PFSK-1 (cell line): ENCODE results near the gene KRT39. TPM values are rescaled to one million over a fixed set of nuclear protein-coding genes. Genes with fewer than 3 reads are reported as not detected.

Source experiments
- FOXP2 ChIP-seq: optimal IDR thresholded peaks from 2 replicates; pipeline ENCODE3; 2011; ENCODE audit warnings: borderline replicate concordance, control low read depth, inconsistent platforms; ENCODE audit not compliant: insufficient read depth; ENCODE audit errors: extremely low read length, extremely low read depth
- POLR2AphosphoS5 ChIP-seq: IDR thresholded peaks from 2 replicates; pipeline ENCODE4 v1.6.1; 2012; ENCODE audit warnings: low read depth, mild to moderate bottlenecking, control low read depth, low read length, moderate library complexity
- SIN3A ChIP-seq: IDR thresholded peaks from 2 replicates; pipeline ENCODE4 v1.6.1; 2012; ENCODE audit warnings: mild to moderate bottlenecking, low read length, moderate library complexity, borderline replicate concordance; ENCODE audit not compliant: insufficient read depth
- TAF1 ChIP-seq: IDR thresholded peaks from 2 replicates; pipeline ENCODE4 v1.6.1; 2012; ENCODE audit warnings: low read length, control low read depth, borderline replicate concordance; ENCODE audit not compliant: insufficient read depth
- polyA plus RNA-seq: library from polyadenylated mRNA; unstranded; fragments of >200 nt; gene quantifications from one replicate; pipeline ENCODE4 v1.2.1, GENCODE V29; 2012; ENCODE audit warnings: low read depth, missing spikeins; ENCODE audit not compliant: insufficient read length
- TF ChIP-seq, protein P1 (sequence below), 2 experiments: IDR thresholded peaks; 2 replicates each; pipeline versions ENCODE4 v1.6.1 to v1.8.0; 2011 to 2012; ENCODE audit warnings: low read depth in 2 of 2, low read length in 2 of 2, control low read depth in 1 of 2, inconsistent platforms in 1 of 2, mild to moderate bottlenecking in 1 of 2, moderate library complexity in 1 of 2; ENCODE audit not compliant: insufficient read depth in 1 of 2

The KRT39 gene
- polyA plus RNA-seq: not detected

GRCh38 chr17:40966848-40967247 is at the start of gene KRT39:
Gene KRT39 (minus strand): TSS chr17:40966948. CDS start chr17:40966856, 92 bp downstream.
- TF ChIP-seq FOXP2 (no peak), TAF1 (no peak), POLR2AphosphoS5 (no peak), SIN3A (no peak)
- TF ChIP-seq, protein P1, sequence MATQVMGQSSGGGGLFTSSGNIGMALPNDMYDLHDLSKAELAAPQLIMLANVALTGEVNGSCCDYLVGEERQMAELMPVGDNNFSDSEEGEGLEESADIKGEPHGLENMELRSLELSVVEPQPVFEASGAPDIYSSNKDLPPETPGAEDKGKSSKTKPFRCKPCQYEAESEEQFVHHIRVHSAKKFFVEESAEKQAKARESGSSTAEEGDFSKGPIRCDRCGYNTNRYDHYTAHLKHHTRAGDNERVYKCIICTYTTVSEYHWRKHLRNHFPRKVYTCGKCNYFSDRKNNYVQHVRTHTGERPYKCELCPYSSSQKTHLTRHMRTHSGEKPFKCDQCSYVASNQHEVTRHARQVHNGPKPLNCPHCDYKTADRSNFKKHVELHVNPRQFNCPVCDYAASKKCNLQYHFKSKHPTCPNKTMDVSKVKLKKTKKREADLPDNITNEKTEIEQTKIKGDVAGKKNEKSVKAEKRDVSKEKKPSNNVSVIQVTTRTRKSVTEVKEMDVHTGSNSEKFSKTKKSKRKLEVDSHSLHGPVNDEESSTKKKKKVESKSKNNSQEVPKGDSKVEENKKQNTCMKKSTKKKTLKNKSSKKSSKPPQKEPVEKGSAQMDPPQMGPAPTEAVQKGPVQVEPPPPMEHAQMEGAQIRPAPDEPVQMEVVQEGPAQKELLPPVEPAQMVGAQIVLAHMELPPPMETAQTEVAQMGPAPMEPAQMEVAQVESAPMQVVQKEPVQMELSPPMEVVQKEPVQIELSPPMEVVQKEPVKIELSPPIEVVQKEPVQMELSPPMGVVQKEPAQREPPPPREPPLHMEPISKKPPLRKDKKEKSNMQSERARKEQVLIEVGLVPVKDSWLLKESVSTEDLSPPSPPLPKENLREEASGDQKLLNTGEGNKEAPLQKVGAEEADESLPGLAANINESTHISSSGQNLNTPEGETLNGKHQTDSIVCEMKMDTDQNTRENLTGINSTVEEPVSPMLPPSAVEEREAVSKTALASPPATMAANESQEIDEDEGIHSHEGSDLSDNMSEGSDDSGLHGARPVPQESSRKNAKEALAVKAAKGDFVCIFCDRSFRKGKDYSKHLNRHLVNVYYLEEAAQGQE (IDR thresholded peaks at IDR 0.05; ENCODE audit: insufficient read depth in 1 of 2, low read depth in 2 of 2, low read length in 2 of 2): no peak

GRCh38 chr17:41015454-41015853 is 48.7 kb upstream of the KRT39 start:
- TF ChIP-seq FOXP2: no peak
- no peak for TF ChIP-seq POLR2AphosphoS5

GRCh38 chr17:41013606-41014005 is 46.9 kb upstream of the KRT39 start:
- TF ChIP-seq, protein P1 (IDR thresholded peaks at IDR 0.05; ENCODE audit: insufficient read depth in 1 of 2, low read depth in 2 of 2, low read length in 2 of 2): no peak
- TF ChIP-seq TAF1: no peak
- TF ChIP-seq POLR2AphosphoS5: no peak
- no peak for TF ChIP-seq FOXP2
- TF ChIP-seq SIN3A: no peak

DNA sequence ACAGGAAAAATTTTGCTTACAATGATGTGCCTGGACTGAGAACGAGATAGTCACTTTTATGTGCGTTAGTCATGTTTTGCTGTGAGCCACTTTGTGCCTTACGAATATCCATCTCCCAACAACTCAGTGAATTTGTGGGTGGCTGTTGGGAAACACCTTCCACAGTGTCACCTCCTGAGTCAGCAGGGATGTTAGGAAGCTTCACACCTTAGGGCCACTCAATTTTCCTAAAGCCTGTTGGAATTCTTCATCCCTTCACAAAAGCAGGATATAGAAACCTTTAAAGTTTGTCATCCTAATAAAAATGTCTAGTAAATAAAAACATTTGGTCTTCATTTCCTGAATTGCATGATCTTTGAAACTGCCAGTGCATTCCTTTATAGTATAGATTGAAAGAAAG is 46.4 kb upstream of the KRT39 start:
- TF ChIP-seq FOXP2: no peak
- TF ChIP-seq, protein P1 (IDR thresholded peaks at IDR 0.05; ENCODE audit: insufficient read depth in 1 of 2, low read depth in 2 of 2, low read length in 2 of 2): no peak
- TF ChIP-seq TAF1: no peak
- no peak for TF ChIP-seq POLR2AphosphoS5
- TF ChIP-seq SIN3A: no peak

DNA sequence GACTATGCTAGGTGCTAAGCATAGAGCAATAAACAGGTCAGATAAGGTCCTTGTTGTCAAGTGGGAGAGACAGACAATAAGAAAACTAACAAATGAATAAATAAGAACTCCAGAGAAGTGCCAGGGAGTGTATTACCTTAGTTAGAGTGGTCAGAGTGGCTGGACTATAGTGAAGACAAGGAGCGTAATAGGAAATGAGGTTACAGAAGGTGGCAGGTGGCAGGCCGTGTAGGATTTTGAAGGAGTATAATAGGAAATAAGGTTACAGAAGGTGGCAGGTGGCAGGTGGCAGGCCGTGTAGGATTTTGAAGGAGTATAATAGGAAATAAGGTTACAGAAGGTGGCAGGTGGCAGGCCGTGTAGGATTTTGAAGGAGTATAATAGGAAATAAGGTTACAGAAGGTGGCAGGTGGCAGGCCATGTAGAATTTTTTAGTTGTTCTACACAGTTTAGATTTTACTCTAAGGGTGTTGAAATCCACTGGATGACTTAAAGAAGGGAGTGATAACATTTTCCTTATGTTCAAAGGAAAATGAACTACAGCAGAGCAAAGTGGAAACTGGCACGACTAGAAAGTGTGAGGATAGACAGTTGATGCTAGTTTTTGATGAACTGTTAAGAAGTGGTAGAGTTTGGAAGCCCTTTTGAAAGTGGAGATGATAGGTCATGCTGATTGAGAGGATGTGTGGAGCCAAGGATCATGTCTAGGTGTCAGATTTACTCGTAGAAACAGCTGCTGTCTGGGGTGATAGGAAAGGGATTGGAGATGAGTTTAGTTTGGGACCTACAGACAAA is 45.8 kb upstream of the KRT39 start:
- TF ChIP-seq TAF1: no peak
- no peak for TF ChIP-seq POLR2AphosphoS5
- no peak for TF ChIP-seq FOXP2
- TF ChIP-seq, protein P1 (IDR thresholded peaks at IDR 0.05; ENCODE audit: insufficient read depth in 1 of 2, low read depth in 2 of 2, low read length in 2 of 2): no peak
- no peak for TF ChIP-seq SIN3A
